Measurements from ENCODE around the gene TOR4A.

DNA sequence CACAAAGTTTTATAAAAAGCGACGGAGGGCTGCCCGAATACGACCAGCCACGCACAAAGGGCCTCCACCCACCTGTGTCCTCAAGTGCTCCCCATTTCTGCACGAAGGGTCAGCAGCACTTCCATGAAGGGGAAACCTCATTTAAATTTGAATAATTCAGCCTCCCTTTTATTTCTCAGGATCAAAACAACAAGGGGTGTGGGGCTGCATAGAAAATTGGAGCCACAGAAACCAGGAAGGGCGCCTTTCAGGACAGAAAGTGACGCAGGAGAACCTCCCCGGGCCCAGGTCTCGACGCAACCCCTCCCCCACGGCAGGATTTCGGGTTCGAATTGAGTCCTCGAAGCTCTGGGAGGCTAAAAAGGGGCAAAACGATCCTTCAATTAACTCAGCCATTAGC is 22.4 kb downstream of the TOR4A start:
- TF ChIP-seq GATA3 (IDR thresholded peaks at IDR 0.05; ENCODE audit: low read depth, low read length), result no peak
- no peak for TF ChIP-seq GATA2 (IDR thresholded peaks at IDR 0.05; ENCODE audit: low read depth, low read length)

All from SH-SY5Y (cell line).